Muscle of leg (tissue), 16 donors: ENCODE data around the gene PCDHB1. TPM values are rescaled to one million over a fixed set of nuclear protein-coding genes. Genes with fewer than 3 reads are reported as not detected.

Experiments
- DNase-seq: peaks from one replicate; pipeline ENCODE4 v3.0.0; 2013
- H3K27ac ChIP-seq: one replicate; pipeline ENCODE4 v1.5.1; 2013; ENCODE audit warnings: mild to moderate bottlenecking, low read length, control low read depth
- H3K27me3 ChIP-seq: one replicate; pipeline ENCODE4 v1.6.1; 2013; ENCODE audit warnings: low read length; ENCODE audit not compliant: control insufficient read depth, insufficient read depth
- H3K36me3 ChIP-seq: one replicate; pipeline ENCODE4 v1.6.1; 2013; ENCODE audit warnings: low read length; ENCODE audit not compliant: control insufficient read depth, insufficient read depth
- H3K4me1 ChIP-seq: one replicate; pipeline ENCODE4 v1.6.1; 2013; ENCODE audit warnings: low read length; ENCODE audit not compliant: control insufficient read depth, insufficient read depth
- H3K4me3 ChIP-seq: one replicate; pipeline ENCODE4 v1.5.1; 2013; ENCODE audit warnings: low read length, control low read depth
- H3K9me3 ChIP-seq: replicated peaks from 2 replicates; pipeline ENCODE4 v1.6.1; 2013; ENCODE audit warnings: low read depth, low read length; ENCODE audit not compliant: control insufficient read depth
- WGBS: methylation state at CpG from one replicate; pipeline ENCODE4 v1.1.5; 2013; ENCODE audit warnings: missing lambda C conversion rate; ENCODE audit not compliant: insufficient coverage; 5-methylcytosine and 5-hydroxymethylcytosine counted together
- long read RNA-seq, 11 donors: transcript quantifications; one replicate each; lab custom pipeline, GENCODE V29; 2026
- polyA plus RNA-seq, 8 donors: library from polyadenylated mRNA; unstranded; fragments of 120-200 nt; gene quantifications; one replicate each; pipeline versions ENCODE4 v1.2.1 to v1.2.3, GENCODE V29; 2013; ENCODE audit warnings: inconsistent platforms in 1 of 8, low replicate concordance in 1 of 8; ENCODE audit not compliant: insufficient read length in 8 of 8, insufficient read depth in 1 of 8
- total RNA-seq: library from RNA; stranded (reverse); fragments of 120-200 nt; gene quantifications from one replicate; pipeline ENCODE4 v1.2.4, GENCODE V29; 2013

The PCDHB1 gene, protein sequence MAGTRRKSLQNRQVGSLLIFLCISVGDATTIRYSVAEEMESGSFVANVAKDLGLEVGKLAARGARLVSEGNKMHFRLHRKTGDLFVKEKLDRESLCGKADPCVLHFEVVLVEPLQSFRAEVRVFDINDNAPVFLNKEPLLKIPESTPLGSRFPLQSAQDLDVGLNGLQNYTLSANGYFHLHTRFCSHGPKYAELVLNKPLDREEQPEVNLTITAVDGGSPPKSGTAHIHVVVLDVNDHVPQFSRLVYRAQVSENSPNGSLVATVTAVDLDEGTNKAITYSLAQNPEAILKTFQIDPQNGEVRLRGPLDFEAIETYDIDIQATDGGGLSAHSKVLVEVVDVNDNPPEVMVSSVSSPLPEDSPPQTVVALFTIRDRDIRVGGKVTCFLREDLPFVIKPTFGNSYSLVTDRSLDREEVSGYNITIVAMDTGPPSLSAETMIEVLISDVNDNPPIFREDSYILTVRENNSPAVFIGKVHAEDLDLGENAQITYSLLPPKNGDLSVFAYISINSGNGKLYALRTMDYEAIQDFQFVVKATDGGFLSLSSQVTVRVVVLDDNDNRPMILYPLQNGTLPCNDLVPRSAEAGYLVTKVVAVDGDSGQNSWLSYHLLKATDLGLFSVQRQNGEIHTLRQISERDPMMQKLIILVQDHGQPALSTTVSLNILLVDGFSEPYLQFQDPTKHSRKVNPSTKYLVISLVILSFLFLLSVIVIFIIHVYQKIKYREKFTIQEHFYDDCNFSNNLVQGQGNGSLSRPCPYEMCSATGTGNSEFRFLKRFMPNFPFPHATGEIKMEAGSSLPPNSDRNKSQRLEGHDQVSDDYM
- total RNA-seq (0.13 TPM), polyA plus RNA-seq (under 1 TPM; 0.05 to 0.27 (median 0.11) TPM)
- long read RNA-seq, donor 1, full-length matches to known transcripts: 2 of 2 reads
- long read RNA-seq, donor 1, partial matches to known transcripts: 0 of 2 reads
- long read RNA-seq, donor 1, other reads (novel, unspliced or antisense): 0 of 2 reads
- long read RNA-seq, donor 2: 0 reads
- long read RNA-seq, donor 3: 0 reads
- long read RNA-seq, donor 4, full-length matches to known transcripts: 1 of 1 reads
- long read RNA-seq, donor 4, partial matches to known transcripts: 0 of 1 reads
- long read RNA-seq, donor 4, other reads (novel, unspliced or antisense): 0 of 1 reads
- long read RNA-seq, donor 5: 0 reads
- long read RNA-seq, donor 6, full-length matches to known transcripts: 1 of 1 reads
- long read RNA-seq, donor 6, partial matches to known transcripts: 0 of 1 reads
- long read RNA-seq, donor 6, other reads (novel, unspliced or antisense): 0 of 1 reads
- long read RNA-seq, donor 7: 0 reads
- long read RNA-seq, donor 8, full-length matches to known transcripts: 1 of 1 reads
- long read RNA-seq, donor 8, partial matches to known transcripts: 0 of 1 reads
- long read RNA-seq, donor 8, other reads (novel, unspliced or antisense): 0 of 1 reads
- long read RNA-seq, donor 9: 0 reads
- long read RNA-seq, donor 10, full-length matches to known transcripts: 2 of 2 reads
- long read RNA-seq, donor 10, partial matches to known transcripts: 0 of 2 reads
- long read RNA-seq, donor 10, other reads (novel, unspliced or antisense): 0 of 2 reads
- long read RNA-seq, donor 11: 0 reads

DNA sequence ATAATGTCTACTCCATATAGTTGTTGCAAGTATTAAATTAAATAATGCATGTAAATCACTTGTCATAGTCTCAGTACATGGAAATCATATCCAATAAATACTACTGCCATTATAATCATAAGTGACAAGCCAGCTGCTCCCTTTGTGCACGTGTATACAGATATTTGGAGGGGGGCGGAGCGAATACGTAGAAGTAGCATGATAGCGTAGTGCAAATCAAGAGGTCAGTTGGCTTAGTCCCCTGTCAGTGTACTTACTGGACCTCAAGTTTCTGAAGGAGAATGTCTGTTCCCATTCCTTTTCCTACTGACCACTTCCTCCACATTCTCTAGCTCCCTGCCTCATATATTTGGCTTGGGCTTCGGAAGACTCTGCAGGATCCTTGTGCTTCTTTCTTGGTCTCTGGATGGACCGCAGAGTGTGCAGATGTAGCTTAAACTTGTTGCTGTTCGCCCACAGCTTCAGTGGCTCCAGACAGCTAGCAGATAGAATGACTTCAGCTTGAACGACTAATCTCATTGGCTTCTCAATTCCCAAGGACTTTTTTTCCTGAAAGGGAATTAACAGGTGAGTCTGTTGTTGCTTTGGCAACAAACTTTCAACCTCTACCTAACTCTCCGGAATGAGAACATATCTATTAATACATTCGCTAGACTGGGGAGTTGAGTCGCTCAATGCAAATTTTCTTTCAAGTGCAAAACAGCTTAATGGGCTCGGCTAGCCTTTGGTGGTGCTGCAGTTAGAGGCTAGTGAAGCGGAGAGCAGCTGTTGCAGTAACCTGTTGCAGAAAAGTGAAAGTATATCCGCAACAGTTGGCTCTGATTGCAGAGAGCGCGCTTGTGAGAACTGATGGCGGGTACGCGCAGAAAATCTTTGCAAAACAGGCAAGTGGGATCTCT is at the start of gene PCDHB1:
Gene PCDHB1 (plus strand): TSS at position 753 of the 899 bp plus-strand sequence. CDS start 97 bp downstream, at position 850.
- Histone ChIP-seq H3K36me3 (no peaks in the 10 kb centered on the region), H3K27me3 (peaks cover 16% of the 10 kb centered on the region), H3K4me3 (peak within 1 kb of the TSS; percentile 41), H3K4me1 (peaks cover 9% of the 10 kb centered on the region), H3K9me3 (no peaks in the 10 kb centered on the region), H3K27ac (no peak within 1 kb of the TSS)
- WGBS: 11% methylated on average over 12 of the region's 20 CpGs
- DNase-seq: peak; percentile 23

DNA sequence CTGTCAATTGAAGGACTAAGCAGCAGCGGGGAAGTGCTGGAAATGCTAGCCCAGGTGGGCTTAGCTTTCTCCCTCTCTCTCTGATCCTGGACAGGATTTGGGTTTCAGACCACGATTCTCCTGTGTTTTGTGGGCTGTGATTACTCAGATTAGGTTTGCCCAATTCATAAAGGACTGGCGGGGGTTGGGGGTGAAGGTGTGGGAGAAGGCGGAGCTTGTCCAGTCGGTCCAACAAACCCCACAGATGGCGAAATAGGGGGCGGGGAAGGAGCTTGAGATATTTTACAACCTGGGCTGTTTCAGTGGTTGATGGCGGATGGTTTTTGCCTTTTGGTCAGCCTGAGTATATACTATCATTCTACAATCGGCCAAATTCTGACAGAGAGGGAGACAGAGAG is 49.7 kb upstream of the PCDHB1 start:
- peaks cover 3% of the 10 kb centered on the region for H3K27me3 ChIP-seq
- 0% methylated on average over 2 of the region's 9 CpGs for WGBS
- H3K9me3 ChIP-seq: no peaks in the 10 kb centered on the region
- H3K4me1 ChIP-seq: no peaks in the 10 kb centered on the region
- DNase-seq: peak; percentile 9
- no peak overlapping the region for H3K27ac ChIP-seq
- peak overlapping the region; percentile 14 for H3K4me3 ChIP-seq
- H3K36me3 ChIP-seq: no peaks in the 10 kb centered on the region

DNA sequence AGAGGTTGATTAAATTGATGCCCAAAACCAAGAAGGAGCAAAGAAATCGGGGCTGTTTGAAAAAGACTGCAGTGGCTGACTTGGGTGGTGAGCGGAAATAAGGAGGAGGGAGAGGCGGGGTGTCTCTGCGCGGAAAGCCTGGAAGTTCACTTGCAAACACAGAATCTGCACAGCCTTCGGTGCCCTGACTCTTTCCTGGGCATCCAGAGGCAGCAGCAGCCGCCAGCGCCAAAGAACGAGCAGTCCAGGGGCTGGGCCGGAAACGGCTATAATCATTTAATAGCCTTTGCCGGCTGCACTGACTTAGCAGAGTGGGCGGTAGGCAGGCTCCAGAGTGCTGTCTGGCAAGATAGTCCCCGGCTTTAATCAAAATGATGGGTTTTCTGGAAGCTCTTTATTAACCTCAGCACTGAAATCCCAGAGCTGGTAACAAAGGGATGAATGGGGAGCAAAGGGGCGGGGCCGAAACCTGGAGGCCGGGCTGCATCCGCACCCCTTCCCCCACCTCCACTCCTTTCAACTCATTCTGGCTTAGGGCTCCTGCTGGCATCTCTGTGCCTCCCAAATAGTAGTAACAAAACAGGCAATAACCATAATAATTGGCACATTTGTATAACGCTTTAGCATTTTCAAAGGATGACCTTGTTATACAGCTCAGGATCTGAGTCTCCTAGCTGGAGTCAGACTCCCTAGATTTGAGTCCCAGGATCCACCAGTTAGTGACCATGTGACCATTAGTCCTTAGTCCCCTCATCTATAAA is 49.1 kb upstream of the PCDHB1 start:
- no peaks in the 10 kb centered on the region for H3K9me3 ChIP-seq
- H3K4me3 ChIP-seq: peak overlapping the region; percentile 14
- DNase-seq: peak; percentile 31
- no peaks in the 10 kb centered on the region for H3K36me3 ChIP-seq
- WGBS: 1% methylated on average over 15 of the region's 19 CpGs
- no peaks in the 10 kb centered on the region for H3K4me1 ChIP-seq
- H3K27ac ChIP-seq: no peak overlapping the region
- H3K27me3 ChIP-seq: peaks cover 3% of the 10 kb centered on the region

DNA sequence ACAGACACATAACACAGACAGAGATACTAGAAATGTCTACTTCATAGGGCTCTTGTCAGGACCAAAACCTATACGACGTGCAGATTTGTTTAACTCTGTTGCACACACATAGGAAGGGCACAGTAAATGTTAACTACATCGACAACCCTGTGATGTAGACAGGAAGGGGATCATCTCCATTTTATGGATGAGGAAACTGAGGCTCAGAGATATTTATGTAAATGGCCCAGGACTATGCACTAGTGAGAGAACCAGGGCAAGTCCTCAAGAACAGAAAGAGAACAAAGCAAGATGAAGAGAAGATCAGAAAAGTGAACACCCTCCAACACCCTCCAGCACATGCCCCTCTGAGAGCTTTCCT is 48.6 kb upstream of the PCDHB1 start:
- no peak overlapping the region for H3K27ac ChIP-seq
- peaks cover 3% of the 10 kb centered on the region for H3K27me3 ChIP-seq
- no peaks in the 10 kb centered on the region for H3K9me3 ChIP-seq
- no CpG with 5 or more reads among the region's 3 CpGs for WGBS
- no peaks in the 10 kb centered on the region for H3K4me1 ChIP-seq
- DNase-seq: no peak
- H3K4me3 ChIP-seq: no peak overlapping the region
- H3K36me3 ChIP-seq: no peaks in the 10 kb centered on the region

DNA sequence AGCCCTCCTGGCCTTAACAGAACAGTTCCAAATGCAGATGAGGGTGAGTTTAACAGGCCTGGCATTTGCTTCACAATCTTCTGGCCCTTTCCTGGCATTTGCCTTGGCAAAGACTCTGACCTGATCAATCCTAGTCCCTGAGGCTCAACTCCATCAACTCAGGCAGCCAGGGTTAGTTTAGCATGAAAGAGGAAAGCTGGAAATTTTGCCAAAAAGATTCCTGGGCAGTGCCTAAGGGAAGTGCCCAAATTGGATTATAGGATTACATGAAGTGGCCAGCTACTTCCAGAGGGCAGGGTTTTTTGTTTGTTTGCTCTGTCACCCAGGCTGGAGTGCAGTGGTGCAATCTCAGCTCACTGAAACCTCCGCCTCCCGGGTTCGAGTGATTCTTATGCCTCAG is 48.1 kb upstream of the PCDHB1 start:
- no peak overlapping the region for H3K4me3 ChIP-seq
- H3K27me3 ChIP-seq: peaks cover 3% of the 10 kb centered on the region
- H3K27ac ChIP-seq: no peak overlapping the region
- no peaks in the 10 kb centered on the region for H3K36me3 ChIP-seq
- WGBS: 86% methylated on average over 3 of the region's 3 CpGs
- DNase-seq: no peak
- no peaks in the 10 kb centered on the region for H3K9me3 ChIP-seq
- no peaks in the 10 kb centered on the region for H3K4me1 ChIP-seq

DNA sequence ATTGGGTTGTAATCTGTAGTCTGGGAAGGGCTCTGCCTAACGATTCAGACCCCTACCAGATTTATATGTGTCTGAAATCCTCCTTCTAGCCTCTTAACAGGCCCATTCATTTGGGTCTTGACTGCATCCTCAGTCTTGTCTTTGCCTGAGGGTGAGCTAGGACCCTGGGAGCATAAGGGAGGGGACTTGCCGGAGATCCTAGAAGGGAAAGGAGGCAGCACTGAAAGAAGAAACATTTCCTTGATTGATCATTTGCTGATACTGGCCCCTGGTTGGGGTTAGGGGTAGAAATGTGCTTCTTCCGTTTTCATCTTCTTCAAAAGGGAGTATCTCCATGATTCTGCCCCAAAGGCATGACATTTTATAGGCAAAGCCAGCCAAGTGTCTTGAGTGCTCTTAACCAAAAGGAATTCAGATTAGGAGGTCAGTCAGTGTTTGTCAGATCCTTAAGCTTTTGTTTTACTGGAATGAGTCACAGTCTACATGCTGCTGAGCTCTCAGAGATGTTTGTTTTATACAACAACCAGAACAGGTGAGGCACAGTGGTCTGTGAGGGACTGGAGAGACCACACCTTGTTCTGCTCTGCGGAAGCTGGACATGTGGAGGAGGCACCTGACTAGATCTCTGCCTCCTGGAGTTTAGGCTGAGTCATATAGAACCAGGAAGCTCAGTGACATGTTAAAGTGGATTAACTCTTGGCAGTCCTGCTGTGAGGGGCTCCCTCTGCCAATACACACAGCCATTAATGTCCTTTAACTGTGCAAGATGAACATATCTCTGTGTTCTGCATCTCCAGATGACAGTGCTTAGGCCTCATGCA is 47.2 kb upstream of the PCDHB1 start:
- no peak overlapping the region for H3K4me3 ChIP-seq
- DNase-seq: no peak
- H3K9me3 ChIP-seq: no peaks in the 10 kb centered on the region
- WGBS: 45% methylated on average over 3 of the region's 4 CpGs
- H3K4me1 ChIP-seq: no peaks in the 10 kb centered on the region
- peaks cover 3% of the 10 kb centered on the region for H3K27me3 ChIP-seq
- H3K27ac ChIP-seq: no peak overlapping the region
- no peaks in the 10 kb centered on the region for H3K36me3 ChIP-seq

DNA sequence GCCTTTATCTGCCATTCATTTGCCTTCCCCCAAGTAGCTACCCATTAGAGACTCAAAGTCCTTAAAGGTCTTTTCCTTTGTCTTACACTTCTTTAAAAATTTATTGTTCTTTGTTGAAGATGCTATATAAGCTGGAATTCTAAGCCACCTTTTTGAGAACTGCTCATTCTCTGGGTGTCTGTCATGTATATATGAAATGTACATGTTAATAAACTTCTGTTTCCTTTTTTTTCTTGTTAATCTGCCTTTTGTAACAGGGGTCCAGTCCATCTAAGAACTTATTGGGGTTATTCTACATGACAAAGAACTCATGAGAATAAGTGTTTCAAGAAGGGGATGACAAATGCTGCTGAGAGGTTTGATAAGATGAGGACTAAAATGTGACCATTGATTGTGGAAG is 43.4 kb upstream of the PCDHB1 start:
- Histone ChIP-seq H3K4me1 (no peaks in the 10 kb centered on the region), H3K27ac (no peak overlapping the region), H3K4me3 (no peak overlapping the region), H3K36me3 (no peaks in the 10 kb centered on the region), H3K27me3 (no peaks in the 10 kb centered on the region), H3K9me3 (no peaks in the 10 kb centered on the region)
- no peak for DNase-seq
